Lung microvascular endothelial cell (primary cell): Measurements from ENCODE around the gene TRAF1. TPM values are rescaled to one million over a fixed set of nuclear protein-coding genes. Genes with fewer than 3 reads are reported as not detected.

Experiments
- DNase-seq, 2 donors: peaks; one replicate each; pipeline versions ENCODE4 v3.0.0 to v3.0.0-alpha.2; 2010; ENCODE audit warnings: low read depth in 2 of 2
- total RNA-seq: library from RNA; depleted of rRNA; stranded (reverse); fragments of >200 nt; gene quantifications from 2 replicates; pipeline ENCODE4 v1.2.1, GENCODE V29; 2014

Gene TRAF1
- total RNA-seq, 1 donor from 2014 or later, result 0.60 TPM

GRCh38 chr9:120924698-120925534, 1.7 kb downstream of the TRAF1 start:
- peak in 1 of 2 donors; percentile 39 for DNase-seq

GRCh38 chr9:120923620-120924328, 2.8 kb downstream of the TRAF1 start:
- no peak for DNase-seq

GRCh38 chr9:120922404-120923195, 4.0 kb downstream of the TRAF1 start:
- DNase-seq, result no peak

- DNase-seq, result no peak
These were observed 4.9 kb downstream of the TRAF1 start for GRCh38 chr9:120921661-120922181.

- DNase-seq, result no peak
These were observed 5.8 kb downstream of the TRAF1 start for GRCh38 chr9:120920806-120921178.

- no peak for DNase-seq
These were observed 6.5 kb downstream of the TRAF1 start for GRCh38 chr9:120919843-120920805.

GRCh38 chr9:120918931-120919842, 7.4 kb downstream of the TRAF1 start:
- DNase-seq, result no peak

- no peak for DNase-seq
These were observed 8.4 kb downstream of the TRAF1 start for GRCh38 chr9:120917929-120918762.

GRCh38 chr9:120916991-120917880, 9.4 kb downstream of the TRAF1 start:
- no peak for DNase-seq

GRCh38 chr9:120916588-120916987, 10.0 kb downstream of the TRAF1 start:
- peak in 1 of 2 donors; percentile 52 for DNase-seq

- DNase-seq, result no peak
These were observed 10.6 kb downstream of the TRAF1 start for GRCh38 chr9:120915854-120916470.

GRCh38 chr9:120914953-120915352, 11.6 kb downstream of the TRAF1 start:
- DNase-seq, result no peak

GRCh38 chr9:120914396-120914795, 12.2 kb downstream of the TRAF1 start:
- DNase-seq, result no peak

GRCh38 chr9:120913647-120914264, 12.8 kb downstream of the TRAF1 start:
- no peak for DNase-seq

- DNase-seq, result no peak
These were observed 13.5 kb downstream of the TRAF1 start for GRCh38 chr9:120912958-120913646.

GRCh38 chr9:120911295-120911837, 15.2 kb downstream of the TRAF1 start:
- DNase-seq, result no peak
